ENCODE data around the gene FOXP1. TPM values are rescaled to one million over a fixed set of nuclear protein-coding genes. Genes with fewer than 3 reads are reported as not detected.

FOXP1 gene
- total and polyA plus RNA-seq, 8 donors, result 12.3 to 215 (median 117) TPM

DNA sequence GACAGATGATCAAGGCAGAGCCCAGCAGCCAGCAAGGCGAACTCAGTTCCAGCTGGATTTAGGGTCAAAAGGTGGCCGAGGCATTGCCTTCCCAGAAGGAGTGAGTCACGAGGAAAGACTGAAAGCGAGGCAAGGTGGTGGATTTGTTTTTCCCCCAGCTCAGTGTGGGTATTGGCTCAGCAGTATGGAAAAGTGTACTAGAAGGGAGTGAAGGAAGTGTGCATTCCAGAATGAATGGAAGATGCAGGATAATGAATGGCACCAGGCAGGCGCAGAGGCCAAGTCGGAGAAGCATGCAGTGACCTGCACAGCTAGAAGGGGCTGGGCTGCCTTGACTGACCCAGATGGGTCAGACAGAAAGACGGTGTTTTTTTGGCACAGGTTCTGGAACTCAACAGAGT is 46.3 kb downstream of the FOXP1 start:
- H3K27ac ChIP-seq, result peak overlapping the region in 2 of 5 donors; percentile 52 to 64
- 62 to 91% (median 79%) methylated on average over 7 of the region's 7 CpGs for WGBS, 5 donors
- TF ChIP-seq POLR2AphosphoS5 (IDR thresholded peaks at IDR 0.05) (peak in 1 of 3 donors; percentile 78), POLR2A (IDR thresholded peaks at IDR 0.05) (no peak)
- peaks cover 9 to 42% (median 23%) of the 10 kb centered on the region in 4 donors for H3K4me1 ChIP-seq
- peak in 1 of 2 donors; percentile 57 for DNase-seq
- H3K4me3 ChIP-seq, result no peak overlapping the region
- H3K36me3 ChIP-seq, result no peaks in the 10 kb centered on the region
- intact Hi-C loops (cut with DNase I; ENCODE audit: low total_unique reads), result no loop called here
- H3K27me3 ChIP-seq, result no peaks in the 10 kb centered on the region
- H3K9me3 ChIP-seq, result no peaks in the 10 kb centered on the region

DNA sequence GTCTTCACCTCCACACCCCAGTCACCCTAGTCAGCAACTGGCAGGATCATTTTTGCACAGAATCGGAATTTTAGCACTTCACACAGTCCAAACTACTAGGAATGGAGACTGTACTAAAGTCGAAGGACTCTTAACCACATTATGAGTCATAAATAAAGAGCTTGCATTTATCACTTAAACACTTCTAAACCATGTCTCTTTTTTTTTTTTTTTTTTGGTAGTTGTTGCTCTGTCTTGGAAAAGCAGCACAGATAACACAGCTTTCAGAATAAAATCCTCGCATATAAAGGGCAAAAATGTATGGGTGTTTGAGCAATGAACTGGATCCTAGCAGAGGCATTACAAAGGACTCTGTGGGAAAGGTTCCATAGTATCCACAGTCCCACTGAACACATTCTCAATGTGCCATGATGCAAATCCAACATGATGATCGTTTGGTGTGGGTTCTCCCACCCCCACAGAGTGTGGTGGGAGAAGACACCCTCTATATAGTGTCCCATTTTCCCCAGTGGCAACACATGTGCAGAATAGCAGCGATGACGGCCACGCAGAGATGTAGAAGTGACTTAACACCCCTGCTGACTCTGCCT is 47.1 kb downstream of the FOXP1 start:
- TF ChIP-seq POLR2A (IDR thresholded peaks at IDR 0.05) (no peak), POLR2AphosphoS5 (IDR thresholded peaks at IDR 0.05) (no peak), EP300 (IDR thresholded peaks at IDR 0.05) (no peak)
- TF ChIP-seq, protein P1, sequence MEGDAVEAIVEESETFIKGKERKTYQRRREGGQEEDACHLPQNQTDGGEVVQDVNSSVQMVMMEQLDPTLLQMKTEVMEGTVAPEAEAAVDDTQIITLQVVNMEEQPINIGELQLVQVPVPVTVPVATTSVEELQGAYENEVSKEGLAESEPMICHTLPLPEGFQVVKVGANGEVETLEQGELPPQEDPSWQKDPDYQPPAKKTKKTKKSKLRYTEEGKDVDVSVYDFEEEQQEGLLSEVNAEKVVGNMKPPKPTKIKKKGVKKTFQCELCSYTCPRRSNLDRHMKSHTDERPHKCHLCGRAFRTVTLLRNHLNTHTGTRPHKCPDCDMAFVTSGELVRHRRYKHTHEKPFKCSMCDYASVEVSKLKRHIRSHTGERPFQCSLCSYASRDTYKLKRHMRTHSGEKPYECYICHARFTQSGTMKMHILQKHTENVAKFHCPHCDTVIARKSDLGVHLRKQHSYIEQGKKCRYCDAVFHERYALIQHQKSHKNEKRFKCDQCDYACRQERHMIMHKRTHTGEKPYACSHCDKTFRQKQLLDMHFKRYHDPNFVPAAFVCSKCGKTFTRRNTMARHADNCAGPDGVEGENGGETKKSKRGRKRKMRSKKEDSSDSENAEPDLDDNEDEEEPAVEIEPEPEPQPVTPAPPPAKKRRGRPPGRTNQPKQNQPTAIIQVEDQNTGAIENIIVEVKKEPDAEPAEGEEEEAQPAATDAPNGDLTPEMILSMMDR (IDR thresholded peaks at IDR 0.05), result no peak
- Histone ChIP-seq H3K27ac (peak overlapping the region in 3 of 5 donors; percentile 11 to 64 (median 52)), H3K27me3 (no peaks in the 10 kb centered on the region), H3K4me3 (no peak overlapping the region), H3K4me1 (peaks cover 2 to 42% (median 19%) of the 10 kb centered on the region in 4 donors), H3K9me3 (no peaks in the 10 kb centered on the region), H3K36me3 (no peaks in the 10 kb centered on the region)
- intact Hi-C loops (cut with DNase I; ENCODE audit: low total_unique reads), result no loop called here
- DNase-seq, result no peak
- WGBS, 5 donors, result 72 to 87% (median 81%) methylated on average over 6 to 7 of the region's 7 CpGs

GRCh38 chr3:71533588-71533987 is 49.9 kb downstream of the FOXP1 start:
- H3K27me3 ChIP-seq, result no peaks in the 10 kb centered on the region
- H3K4me1 ChIP-seq, result peaks cover 0 to 57% (median 22%) of the 10 kb centered on the region in 4 donors
- DNase-seq, result no peak
- WGBS, 5 donors, result 90 to 99% (median 96%) methylated on average over 4 of the region's 4 CpGs
- H3K4me3 ChIP-seq, result no peak overlapping the region
- no peaks in the 10 kb centered on the region for H3K36me3 ChIP-seq
- intact Hi-C loops (cut with DNase I; ENCODE audit: low total_unique reads), result no loop called here
- TF ChIP-seq POLR2A (IDR thresholded peaks at IDR 0.05), result no peak
- no peak for TF ChIP-seq POLR2AphosphoS5 (IDR thresholded peaks at IDR 0.05)
- no peak for TF ChIP-seq EP300 (IDR thresholded peaks at IDR 0.05)
- TF ChIP-seq, protein P1 (IDR thresholded peaks at IDR 0.05), result no peak
- no peaks in the 10 kb centered on the region for H3K9me3 ChIP-seq
- peak overlapping the region in 2 of 5 donors; percentile 60 to 79 for H3K27ac ChIP-seq

DNA sequence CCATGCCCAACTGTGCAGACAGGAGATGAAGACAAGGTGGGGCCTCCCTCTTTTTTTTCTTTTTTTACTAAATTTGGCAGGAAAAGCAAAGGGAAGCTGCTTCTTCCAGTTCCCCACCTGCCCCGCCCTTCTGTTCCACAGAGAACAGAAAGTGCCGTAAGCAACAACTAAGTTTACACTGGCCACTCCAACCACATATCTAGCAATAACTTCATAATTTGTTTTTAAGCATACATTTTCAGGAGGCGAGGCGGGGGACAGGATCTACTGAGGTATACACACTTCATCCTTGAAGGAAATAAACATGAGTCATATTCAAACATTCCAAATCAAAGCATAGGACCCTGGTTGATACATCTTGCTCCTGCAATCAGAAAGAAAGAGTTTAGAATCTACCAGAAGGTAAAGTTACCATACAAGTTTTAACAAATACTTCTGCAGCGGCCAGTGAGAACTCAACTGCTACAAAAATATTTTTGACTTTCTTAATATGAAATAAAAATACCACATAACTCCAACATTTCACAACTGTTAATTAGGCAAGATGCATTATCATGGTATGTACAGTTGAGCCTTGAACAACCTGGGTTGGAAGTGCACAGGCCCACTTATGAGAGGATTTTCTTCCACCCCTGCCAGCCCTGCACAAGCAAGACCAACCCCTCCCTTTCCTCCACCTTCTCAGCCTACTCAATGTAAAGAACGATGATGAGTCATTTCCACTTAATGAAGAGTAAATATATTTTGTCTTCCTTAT is 50.7 kb downstream of the FOXP1 start:
- H3K27ac ChIP-seq, result peak overlapping the region; percentile 16 to 79 (median 43)

More for the DNA sequence above, 50.7 kb downstream of the FOXP1 start:
- peak in 1 of 2 donors; percentile 51 for DNase-seq
- 41 to 64% (median 50%) methylated on average over 6 of the region's 6 CpGs for WGBS, 5 donors
- Histone ChIP-seq H3K4me3 (no peak overlapping the region), H3K9me3 (no peaks in the 10 kb centered on the region), H3K27me3 (no peaks in the 10 kb centered on the region), H3K36me3 (no peaks in the 10 kb centered on the region), H3K4me1 (peaks cover 0 to 54% (median 22%) of the 10 kb centered on the region in 4 donors)
- intact Hi-C loops (cut with DNase I; ENCODE audit: low total_unique reads), result no loop called here
- TF ChIP-seq POLR2A (IDR thresholded peaks at IDR 0.05) (no peak), POLR2AphosphoS5 (IDR thresholded peaks at IDR 0.05) (no peak), EP300 (IDR thresholded peaks at IDR 0.05) (no peak)
- TF ChIP-seq, protein P1 (IDR thresholded peaks at IDR 0.05), result no peak
